GM19328 (cell line): ENCODE results near the gene CEP164.
"Not testable (repeated sequence)": the region's sequence is repeated elsewhere in the genome, so short reads cannot be mapped to it uniquely, and the experiment has no call there.

Source experiments
- ATAC-seq: cut with Tn5 transposase; IDR thresholded peaks from one replicate; pipeline ENCODE4 v1.9.1; 2021; ENCODE audit warnings: mild to moderate bottlenecking, moderate library complexity; ENCODE audit not compliant: unreplicated experiment

CEP164 gene

DNA sequence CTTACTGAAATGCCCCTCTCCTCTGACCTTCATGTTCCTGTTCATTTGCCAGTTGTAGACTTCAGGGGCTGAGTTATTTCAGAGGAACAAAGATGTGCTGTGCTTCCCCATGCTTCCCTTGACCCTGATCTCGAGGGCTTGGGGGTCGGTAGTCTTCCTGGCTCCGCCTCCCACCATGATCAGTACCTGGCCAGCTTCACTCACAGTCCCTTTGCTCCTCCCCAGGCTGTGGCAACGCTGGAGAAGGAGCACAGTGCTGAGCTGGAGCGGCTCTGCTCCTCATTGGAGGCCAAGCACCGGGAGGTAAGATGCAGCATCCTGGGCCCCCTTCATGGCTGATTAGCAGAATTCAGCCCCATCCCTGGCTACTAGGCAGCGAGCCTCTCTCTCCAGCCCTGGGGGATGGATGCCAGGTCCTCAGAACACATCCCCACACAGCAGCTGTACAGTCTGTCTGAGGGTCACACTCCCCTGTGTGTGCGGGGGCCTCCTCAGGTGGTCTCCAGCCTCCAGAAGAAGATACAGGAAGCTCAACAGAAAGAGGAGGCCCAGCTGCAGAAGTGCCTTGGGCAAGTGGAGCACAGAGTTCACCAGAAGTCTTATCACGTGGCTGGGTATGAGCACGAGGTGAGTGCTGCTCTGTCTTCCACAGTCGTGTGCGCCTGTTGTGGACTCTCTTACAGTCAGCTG, 64.5 kb downstream of the CEP164 start:
- ATAC-seq: no peak

DNA sequence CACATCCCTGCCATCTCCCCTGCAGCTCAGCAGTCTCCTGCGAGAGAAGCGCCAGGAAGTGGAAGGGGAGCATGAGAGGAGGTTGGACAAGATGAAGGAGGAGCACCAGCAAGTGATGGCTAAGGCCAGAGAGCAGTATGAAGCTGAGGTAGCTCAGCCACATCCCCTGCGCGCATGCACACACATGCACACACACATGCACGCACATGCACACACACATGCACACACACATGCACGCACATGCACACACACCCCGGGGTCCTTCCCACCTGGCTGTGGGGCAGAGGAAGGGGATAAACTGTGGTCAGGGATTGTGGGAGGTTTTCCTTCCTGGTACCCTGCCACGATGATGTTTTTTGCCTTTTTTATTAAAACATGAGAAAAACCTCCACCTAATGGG, 65.3 kb downstream of the CEP164 start:
- ATAC-seq: no peak

DNA sequence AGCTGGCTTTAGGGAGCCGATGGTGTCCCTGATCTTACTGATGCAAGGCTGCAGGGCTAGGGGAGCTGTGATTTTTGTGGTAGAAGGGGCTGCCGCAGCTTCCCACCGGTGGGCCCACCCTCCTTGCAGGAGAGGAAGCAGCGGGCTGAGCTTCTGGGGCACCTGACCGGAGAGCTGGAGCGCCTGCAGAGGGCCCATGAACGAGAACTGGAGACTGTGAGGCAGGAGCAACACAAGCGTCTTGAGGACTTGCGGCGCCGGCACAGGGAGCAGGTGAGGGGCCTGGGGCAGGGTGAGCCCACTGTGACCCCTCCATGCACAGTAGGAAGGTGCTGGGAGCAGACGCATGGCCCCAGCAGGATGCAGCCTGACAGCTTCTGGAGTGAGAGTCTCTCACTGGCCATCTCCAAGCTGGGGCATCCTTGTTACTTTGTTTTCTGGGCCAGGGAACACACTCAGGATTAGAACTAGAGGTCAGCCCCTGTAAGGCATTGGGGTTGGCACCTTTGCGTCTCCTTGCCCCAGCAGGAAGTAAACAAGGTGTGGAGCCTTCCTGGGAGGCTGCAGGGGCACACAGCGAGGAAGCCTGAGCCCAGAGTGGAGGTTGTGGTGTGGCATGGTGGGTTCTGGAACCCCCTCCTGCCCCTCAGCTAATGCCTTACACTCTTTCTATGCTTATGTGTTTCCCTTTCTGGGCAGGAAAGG, 66.7 kb downstream of the CEP164 start:
- ATAC-seq: no peak

DNA sequence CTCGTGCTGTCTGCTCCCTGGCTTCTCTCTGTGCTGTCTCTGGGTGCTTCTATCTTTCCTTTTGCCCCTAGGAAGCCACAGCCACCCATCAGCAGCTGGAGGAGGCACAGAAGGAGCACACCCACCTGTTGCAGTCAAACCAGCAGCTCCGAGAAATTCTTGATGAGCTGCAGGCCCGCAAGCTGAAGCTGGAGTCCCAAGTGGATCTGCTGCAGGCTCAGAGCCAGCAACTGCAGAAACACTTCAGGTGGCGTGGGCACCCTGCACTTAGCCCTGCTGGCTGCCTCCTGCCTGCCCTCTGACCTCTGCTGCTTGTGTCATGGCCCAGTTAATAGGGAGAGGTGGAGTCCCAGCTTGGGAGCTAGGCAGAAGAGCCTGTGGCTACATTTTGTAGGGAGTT, 67.8 kb downstream of the CEP164 start:
- ATAC-seq: no peak

DNA sequence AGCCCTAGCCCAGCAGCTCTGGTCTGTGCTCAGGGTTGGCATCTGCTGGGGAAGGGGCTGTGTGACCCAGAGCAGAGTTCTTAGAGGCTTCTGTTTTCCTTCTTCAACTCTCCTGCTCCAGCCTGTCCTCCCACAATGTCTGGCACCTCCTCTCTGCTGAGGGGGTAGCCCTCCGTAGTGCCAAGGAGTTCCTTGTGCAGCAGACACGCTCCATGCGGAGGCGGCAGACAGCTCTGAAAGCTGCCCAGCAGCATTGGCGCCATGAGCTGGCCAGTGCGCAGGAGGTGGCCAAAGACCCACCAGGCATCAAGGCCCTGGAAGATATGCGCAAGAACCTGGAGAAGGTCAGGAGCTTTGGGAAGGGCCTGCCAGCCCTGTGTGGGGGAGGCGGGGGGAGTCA, 69.3 kb downstream of the CEP164 start:
- no peak for ATAC-seq

DNA sequence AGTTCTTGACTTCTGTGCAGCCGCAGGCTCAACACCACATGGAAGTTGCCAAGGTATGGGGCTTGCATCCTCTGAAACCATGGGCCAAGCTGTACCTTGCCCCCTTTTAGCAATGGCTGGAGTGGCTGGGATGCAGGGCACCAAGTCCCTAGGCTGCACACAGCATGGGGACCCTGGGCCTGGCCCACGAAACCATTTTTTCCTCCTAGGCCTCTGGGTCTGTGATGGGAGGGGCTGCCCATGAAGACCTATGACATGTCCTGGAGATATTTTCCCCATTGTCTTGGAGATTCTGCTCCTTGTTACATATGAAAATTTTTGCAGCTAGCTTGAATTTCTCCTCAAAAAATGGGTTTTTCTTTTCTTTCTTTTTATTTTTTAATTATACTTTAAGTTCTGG, 71.0 kb downstream of the CEP164 start:
- ATAC-seq: not testable (repeated sequence)

DNA sequence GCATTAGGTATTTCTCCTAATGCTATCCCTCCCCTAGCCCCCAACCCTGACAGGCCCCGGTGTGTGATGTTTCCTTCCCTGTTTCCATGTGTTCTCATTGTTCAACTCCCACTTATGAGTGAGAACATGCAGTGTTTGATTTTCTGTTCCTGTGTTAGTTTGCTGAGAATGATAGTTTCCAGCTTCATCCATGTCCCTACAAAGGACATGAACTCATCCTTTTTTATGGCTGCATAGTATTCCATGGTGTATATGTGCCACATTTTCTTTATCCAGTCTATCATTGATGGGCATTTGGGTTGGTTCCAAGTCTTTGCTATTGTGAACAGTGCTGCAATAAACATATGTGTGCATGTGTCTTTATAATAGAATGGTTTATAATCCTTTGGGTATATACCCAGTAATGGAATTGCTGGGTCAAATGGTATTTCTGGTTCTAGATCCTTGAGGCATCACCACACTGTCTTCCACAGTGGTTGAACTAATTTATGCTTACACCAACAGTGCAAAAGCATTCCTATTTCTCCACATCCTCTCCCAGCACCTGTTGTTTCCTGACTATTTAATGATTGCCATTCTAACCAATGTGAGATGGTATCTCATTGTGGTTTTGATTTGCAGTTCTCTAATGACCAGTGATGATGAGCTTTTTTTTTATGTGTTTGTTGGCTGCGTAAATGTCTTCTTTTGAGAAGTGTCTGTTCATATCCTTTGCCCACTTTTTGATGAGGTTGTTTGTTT, 71.6 kb downstream of the CEP164 start:
- not testable (repeated sequence) for ATAC-seq

DNA sequence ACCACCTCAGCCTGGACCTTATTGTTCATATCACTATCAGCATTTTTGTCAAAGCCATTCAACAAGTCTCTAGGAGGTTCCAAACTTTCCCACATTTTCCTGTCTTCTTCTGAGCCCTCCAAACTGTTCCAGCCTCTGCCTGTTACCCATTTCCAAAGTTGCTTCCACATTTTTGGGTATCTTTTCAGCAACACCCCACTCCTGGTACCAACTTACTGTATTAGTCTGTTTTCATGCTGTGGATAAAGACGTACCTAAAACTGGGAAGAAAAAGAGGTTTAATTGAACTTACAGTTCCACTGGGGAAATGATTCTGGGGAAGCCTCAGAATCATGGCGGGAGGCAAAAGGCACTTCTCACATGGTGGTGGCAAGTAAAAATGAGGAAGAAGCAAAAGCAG, 78.2 kb downstream of the CEP164 start:
- ATAC-seq: not testable (repeated sequence)

DNA sequence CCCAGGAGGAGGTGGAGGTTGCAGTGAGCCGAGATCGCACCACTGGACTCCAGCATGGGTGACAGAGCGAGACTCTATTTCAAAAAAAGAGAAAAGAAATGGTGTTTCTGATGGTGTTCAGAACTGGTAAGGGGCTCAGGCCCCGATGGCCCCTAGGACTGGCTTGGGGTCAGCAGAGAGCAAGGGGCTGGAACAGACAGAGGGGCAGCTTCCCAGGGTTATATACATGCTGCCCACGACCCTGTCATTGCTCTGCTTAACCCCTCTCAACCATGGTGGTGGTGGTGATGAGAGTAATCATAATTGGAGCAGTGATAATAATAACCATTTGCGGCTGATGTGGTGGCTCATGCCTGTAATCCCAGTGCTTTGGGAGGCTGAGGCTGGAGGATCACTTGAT, 79.4 kb downstream of the CEP164 start:
- ATAC-seq: no peak

DNA sequence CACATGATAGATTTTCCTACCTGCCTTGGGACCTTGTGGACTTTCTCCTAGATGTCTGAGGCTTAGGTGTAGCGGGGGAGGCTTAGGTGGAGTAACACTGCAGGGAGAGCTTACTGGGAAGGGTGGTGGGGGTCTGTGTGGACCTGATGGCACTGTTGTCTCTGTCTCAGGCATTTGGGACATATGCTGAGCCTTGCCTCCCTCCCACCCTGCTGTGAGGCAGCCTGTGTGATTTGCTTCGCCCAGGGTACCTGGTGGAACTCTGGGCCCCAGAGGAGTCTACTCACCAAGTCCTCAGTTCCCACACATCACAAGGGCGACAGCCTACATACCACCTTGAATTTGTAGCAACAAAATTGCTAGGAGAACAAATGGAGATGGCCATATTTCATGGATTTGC, 80.7 kb downstream of the CEP164 start:
- ATAC-seq: no peak

DNA sequence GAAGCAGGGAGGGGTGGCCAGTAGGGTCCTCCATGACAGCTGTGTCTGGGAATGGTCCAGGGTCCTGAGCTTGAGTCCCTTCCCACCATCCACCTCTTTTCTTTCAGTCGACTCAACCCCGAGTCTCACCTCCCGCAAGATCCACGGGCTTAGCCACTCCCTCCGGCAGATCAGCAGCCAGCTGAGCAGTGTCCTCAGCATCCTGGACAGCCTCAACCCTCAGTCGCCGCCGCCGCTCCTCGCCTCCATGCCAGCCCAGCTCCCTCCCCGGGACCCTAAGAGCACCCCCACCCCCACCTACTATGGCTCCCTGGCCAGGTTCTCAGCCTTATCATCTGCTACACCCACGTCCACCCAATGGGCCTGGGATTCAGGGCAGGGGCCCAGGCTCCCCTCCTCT, 81.9 kb downstream of the CEP164 start:
- ATAC-seq: no peak

DNA sequence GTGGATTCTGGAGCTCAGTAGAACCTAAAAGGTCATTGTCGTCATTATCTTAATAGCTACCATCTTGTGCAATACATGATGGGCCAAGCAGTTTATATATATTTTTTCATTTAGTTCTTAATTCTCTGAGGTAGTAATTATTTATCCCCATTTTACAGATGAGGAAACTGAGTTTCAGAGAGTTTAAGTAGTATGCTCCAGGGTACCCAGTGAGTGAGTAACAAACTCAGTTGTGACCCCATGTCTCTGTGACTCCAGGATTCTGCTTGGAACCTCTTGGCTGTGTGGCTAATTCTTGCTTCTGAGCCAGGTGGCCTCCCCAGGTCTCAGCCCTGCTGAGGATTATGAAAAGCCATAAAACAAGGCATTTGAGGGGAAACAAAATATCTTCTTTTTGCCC, 82.6 kb downstream of the CEP164 start:
- no peak for ATAC-seq

DNA sequence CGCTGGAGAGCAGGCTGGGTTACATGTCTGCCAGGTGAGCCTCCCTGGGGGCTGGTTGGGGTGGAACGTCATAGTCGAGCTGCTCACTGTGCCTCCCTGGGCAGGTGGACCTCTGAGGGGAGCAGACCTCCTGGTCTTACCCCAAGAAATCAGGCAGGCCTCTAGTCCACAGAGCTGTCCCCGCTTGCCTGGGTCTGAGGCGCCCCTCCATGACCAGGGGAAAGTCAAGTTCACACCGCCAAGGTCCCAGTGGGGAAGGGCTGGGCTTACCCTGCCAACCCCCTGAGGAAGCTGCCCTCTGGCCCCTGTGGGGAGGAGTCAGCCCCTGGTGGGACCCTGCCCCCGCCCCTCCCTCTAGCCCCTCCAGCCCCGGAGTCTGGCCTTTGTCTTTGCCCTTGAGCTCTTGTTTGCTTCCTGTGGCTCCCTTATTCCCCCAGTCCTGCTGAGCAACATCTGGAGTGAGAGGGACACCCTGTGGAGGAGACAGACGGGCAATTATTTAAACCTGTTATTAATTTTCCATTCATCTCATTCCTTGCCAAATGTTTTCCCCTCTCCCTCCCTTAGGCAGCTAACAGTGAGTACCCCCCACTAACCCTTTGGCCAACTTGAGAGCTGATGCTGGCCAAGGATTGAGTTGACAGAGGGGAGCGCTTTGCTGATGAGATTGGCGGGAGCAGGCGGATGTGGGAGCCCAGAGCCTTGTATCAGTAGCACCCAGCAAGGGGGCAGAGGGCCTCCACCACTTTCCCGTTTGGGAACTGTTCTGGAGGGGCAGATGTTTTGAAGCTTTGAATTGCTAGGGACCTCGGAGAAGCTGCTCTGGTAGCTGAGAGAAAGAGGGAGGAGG, 83.4 kb downstream of the CEP164 start:
- no peak for ATAC-seq

DNA sequence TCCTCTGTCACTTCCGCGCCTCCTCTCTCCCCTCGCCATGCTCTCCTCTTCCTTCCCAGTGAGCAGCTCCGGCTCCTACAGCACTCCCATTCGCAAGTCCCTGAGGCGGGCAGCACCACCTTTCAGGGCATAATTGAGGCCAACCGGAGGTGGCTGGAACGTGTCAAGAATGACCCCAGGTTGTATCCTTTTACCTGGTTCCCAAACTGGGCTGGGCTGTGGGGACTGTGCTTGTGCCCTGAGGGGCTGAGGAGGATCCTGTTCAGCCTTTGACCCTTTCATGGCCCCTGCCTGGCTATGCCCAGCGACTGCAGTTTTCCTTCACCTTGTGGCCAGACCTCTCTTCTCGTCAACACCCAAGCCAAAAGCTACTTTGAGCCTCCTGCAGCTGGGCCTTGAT, 84.1 kb downstream of the CEP164 start:
- ATAC-seq: no peak

DNA sequence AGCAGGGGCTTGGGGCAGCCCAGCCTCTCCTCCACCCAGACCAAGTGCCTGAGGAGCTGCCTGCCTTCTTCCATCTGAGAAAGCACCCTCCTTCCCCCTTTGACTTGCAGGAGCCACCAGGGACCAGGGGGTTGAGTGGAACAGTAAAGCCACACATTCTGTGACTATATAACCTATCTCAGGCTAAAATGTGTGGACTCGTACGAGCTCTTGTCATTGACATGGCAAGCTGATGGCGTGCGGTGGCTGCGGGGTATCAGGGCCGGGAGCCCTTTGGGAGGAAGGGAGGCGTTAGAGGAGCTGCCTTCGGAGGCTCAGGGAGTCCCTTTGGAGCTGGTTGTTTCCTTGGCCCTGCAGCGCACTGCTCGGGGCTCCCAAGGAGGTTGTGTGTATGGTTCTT, 84.5 kb downstream of the CEP164 start:
- no peak for ATAC-seq

DNA sequence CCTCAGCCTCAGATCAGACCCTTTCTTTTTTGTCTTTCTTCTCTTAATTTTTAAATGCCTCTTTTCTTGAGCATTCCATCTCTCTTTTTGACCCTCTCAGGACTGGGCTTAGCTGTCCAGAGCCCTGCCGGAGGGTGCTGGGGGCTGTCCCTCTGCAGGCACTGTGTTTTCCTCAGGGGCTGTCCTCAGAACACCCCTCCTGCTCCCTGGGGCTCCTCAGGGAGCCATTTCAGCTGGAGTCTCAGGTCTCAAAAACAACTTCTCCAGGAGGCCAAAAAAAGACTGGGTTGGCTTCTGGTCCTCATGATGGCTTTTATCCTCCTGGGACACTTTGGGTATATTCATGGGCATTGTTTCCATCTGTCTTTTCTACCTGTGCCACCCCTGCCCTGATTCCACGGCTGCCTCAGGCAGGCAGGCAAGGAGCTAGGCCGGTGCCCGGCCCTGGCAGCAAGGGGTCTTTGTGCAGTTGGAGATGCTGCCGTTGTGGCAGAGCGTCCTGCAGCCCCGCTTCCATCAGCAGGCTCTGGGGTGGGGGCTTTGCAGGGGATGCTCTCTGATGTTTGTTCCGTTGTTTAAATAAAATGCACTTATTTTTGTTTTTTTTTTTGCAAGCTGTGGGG, 85.1 kb downstream of the CEP164 start:
- ATAC-seq: no peak

DNA sequence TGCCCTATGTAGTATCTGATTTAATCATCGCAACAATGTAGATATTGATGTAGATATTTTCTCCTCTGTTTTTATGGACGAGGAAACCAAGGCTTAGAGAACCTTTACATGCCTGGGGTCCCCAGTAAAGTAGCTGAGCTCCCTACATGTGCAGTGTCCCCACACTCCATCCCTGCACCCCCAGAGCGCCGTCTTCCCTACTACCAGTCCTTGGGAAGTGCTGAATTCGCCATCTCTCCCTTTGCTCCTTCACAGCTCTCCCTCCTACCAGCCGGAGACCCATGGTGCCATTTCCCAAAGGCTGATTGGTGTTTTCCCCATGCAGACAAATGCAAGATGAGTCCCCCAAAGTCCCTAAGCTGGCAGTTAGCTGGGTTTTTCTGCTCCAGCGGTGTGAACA, 86.0 kb downstream of the CEP164 start:
- ATAC-seq: no peak

DNA sequence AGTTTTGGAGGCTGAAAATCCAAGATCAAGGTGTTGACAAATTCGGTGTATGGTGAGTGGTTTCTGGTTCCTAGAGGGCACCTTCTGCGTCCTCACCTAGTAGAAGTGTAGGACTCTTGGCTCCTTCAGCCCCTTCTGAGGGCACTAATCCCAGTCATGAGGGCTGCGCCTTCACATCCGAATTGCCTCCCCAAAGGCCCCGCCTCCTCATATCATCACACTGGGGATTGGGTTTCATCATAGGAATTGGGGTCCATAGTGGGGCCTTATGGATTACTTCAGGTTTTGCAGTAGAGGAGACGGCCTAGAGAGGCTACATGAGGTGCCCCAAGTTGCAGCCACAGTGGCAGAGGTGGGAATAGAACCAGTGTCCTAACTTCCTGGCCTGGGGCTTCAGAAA, 87.1 kb downstream of the CEP164 start:
- no peak for ATAC-seq

DNA sequence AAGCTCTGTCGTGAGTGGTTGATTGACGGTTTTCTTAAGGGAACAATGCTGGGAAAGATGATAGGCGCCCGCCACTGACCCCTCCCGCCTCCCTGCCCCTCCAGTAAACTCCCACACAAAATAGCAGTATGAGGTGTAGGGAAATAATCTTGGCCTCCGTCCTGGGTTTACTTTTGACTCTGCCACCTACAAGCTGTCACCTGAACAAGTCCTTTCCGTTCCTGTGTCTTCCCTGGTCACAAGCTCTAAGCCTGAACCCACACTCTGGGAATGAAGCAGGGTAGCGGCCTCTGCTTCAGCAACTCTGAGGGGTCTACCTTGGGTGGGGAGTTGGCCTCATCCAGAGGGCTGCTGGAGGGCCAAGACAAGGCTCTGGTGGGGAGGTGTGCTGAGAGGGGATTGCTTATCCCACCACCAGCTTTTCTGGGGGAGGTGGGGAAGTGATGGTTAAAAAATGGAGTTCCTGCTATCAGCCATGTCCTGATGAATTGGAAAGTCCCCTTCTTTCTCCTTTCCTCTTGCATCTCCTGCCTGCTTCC, 87.8 kb downstream of the CEP164 start:
- no peak for ATAC-seq

DNA sequence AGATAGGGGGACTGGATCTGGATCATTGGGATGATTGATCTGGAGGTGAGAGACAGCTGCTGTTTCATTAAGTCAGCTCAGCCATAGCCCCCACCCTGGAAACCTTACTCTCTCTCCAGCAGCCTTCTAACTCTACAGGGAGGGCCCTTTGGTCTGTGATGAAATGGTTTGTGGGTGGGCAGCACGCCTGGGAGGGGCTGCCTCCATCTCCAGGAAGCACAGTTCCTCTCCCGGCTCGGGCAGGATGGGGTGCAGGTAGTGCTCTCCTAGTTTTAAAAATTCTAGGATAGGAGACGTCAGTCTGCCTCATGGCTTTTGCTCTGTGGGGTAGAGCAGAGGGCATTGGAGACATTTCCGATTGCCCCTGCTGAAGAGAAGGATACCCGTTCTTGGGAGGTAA, 89.7 kb downstream of the CEP164 start:
- no peak for ATAC-seq
